ENCODE data around the gene PARP11. TPM values are rescaled to one million over a fixed set of nuclear protein-coding genes. Genes with fewer than 3 reads are reported as not detected.
"Not testable (repeated sequence)": the region's sequence is repeated elsewhere in the genome, so short reads cannot be mapped to it uniquely, and the experiment has no call there.

Gene PARP11
- total and polyA plus RNA-seq, 8 donors, result 1.4 to 8.2 (median 3.7) TPM

DNA sequence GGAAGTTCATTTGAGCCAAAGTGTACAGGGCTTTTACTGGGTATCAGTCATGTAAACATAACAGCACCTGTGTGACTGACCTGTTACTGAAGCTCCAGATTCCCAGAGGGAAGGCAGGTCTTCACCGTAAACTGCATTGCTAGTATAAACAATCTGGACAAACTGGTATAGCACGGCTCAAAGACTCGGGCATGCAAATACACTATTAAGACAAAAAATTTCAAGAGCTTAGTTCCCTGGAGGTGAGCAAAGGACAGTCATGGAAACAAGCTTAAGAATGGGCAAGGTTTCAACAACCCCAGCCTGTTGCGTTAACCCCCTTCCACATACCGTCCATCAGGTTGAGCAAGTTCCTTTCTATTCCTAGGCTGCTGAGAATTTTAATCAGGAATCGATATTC is 9.4 kb downstream of the PARP11 start:
- no peak for ATAC-seq
- 66 to 75% methylated on average over 6 of the region's 6 CpGs for WGBS, 2 donors
- TF ChIP-seq, protein P1, sequence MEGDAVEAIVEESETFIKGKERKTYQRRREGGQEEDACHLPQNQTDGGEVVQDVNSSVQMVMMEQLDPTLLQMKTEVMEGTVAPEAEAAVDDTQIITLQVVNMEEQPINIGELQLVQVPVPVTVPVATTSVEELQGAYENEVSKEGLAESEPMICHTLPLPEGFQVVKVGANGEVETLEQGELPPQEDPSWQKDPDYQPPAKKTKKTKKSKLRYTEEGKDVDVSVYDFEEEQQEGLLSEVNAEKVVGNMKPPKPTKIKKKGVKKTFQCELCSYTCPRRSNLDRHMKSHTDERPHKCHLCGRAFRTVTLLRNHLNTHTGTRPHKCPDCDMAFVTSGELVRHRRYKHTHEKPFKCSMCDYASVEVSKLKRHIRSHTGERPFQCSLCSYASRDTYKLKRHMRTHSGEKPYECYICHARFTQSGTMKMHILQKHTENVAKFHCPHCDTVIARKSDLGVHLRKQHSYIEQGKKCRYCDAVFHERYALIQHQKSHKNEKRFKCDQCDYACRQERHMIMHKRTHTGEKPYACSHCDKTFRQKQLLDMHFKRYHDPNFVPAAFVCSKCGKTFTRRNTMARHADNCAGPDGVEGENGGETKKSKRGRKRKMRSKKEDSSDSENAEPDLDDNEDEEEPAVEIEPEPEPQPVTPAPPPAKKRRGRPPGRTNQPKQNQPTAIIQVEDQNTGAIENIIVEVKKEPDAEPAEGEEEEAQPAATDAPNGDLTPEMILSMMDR (IDR thresholded peaks at IDR 0.05), result no peak
- no peaks in the 10 kb centered on the region for H3K27me3 ChIP-seq
- H3K4me1 ChIP-seq, result no peaks in the 10 kb centered on the region
- H3K9me3 ChIP-seq, result peaks cover 0 to 5% (median 0%) of the 10 kb centered on the region in 4 donors
- H3K4me3 ChIP-seq, result no peak overlapping the region
- intact Hi-C loops (cut with DNase I), result no loop called here
- no peak for FAIRE-seq
- no peak for DNase-seq
- H3K27ac ChIP-seq, result no peak overlapping the region
- no peaks in the 10 kb centered on the region for H3K36me3 ChIP-seq

DNA sequence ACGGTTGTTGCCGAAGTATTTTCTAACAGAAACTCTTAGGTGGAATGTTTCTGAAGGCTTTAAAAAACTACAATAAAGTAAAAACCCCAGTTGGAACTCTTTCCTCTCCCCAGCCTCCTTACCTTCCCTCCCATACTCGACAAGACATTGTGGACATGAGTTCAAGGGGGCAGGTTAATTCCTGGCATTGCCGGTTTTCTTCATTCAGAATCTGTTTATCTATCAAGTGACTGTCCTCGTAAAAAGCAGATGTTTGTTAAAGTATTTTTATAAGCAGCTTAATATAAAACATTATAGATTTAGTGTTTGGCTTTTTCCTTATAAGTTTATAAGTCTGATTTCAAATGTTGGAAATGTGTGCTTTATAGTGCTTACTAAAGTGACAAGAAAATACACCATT is 30.7 kb downstream of the PARP11 start:
- WGBS, 2 donors, result 92 to 93% methylated on average over 5 of the region's 5 CpGs
- H3K9me3 ChIP-seq, result no peaks in the 10 kb centered on the region
- FAIRE-seq, result no peak
- no peak overlapping the region for H3K27ac ChIP-seq
- TF ChIP-seq, protein P1 (IDR thresholded peaks at IDR 0.05), result no peak
- intact Hi-C loops (cut with DNase I), result no loop called here
- H3K36me3 ChIP-seq, result no peaks in the 10 kb centered on the region
- no peak for DNase-seq
- H3K4me3 ChIP-seq, result no peak overlapping the region
- no peaks in the 10 kb centered on the region for H3K27me3 ChIP-seq
- ATAC-seq, result no peak
- no peaks in the 10 kb centered on the region for H3K4me1 ChIP-seq

DNA sequence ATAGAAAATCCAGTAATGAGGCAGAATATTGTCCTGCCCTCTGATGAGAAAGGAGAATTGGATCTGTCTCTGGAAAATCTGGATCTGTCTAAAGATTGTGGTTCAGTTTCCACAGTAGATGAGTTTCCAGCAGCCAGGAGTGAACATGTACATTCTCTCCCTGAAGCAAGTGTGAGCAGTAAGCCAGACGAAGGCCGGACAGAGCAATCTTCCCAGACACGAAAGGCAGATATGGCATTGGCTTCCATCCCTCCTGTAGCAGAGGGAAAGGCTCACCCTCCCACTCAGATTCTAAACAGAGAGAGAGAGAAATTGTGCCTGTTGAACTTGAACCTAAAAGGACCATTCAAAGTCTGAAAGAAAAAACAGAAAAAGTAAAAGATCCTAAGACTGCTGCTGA is 31.4 kb downstream of the PARP11 start:
- DNase-seq (no peak), FAIRE-seq (no peak), ATAC-seq (no peak)
- Histone ChIP-seq H3K4me3 (no peak overlapping the region), H3K27ac (no peak overlapping the region), H3K9me3 (no peaks in the 10 kb centered on the region), H3K27me3 (no peaks in the 10 kb centered on the region), H3K36me3 (no peaks in the 10 kb centered on the region), H3K4me1 (no peaks in the 10 kb centered on the region)
- intact Hi-C loops (cut with DNase I), result no loop called here
- 88 to 93% methylated on average over 3 of the region's 3 CpGs for WGBS, 2 donors
- TF ChIP-seq, protein P1 (IDR thresholded peaks at IDR 0.05), result no peak

DNA sequence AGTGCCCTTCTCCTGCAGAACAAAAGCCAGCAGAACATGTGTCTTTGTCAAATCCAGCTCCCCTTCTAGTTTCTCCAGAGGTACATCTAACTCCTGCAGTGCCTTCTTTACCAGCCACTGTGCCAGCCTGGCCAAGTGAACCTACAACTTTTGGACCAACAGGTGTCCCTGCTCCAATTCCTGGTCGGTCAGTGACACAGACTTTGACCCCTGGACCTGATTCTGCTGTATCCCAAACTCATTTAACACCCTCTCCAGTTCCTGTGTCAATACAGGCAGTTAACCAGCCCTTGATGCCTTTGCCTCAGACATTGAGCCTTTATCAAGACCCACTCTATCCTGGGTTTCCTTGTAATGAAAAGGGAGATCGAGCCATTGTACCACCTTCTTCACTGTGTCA is 32.4 kb downstream of the PARP11 start:
- H3K27me3 ChIP-seq; H3K4me3 ChIP-seq; DNase-seq; FAIRE-seq; H3K36me3 ChIP-seq; ATAC-seq; H3K9me3 ChIP-seq; H3K27ac ChIP-seq; H3K4me1 ChIP-seq; intact Hi-C loops (cut with DNase I): not testable (repeated sequence)
- WGBS, 2 donors, result 60 to 64% methylated on average over 2 of the region's 2 CpGs

DNA sequence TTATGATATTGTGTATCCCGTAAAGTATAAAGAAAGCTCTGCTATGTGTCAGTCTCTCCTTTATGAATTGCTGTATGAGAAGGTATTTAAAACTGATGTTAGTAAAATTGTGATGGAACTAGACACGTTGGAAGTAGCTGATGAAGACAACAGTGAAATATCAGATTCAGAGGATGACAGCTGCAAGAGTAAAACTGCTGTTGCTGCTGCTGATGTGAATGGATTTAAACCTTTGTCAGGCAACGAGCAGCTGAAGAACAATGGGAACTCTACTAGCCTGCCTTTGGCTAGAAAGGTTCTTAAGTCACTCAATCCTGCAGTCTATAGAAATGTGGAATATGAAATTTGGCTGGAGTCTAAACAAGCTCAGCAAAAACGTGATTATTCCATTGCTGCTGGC is 33.5 kb downstream of the PARP11 start:
- FAIRE-seq; intact Hi-C loops (cut with DNase I); DNase-seq; H3K4me1 ChIP-seq; H3K9me3 ChIP-seq; H3K4me3 ChIP-seq; H3K27me3 ChIP-seq; H3K36me3 ChIP-seq; ATAC-seq; H3K27ac ChIP-seq: not testable (repeated sequence)
- 87% methylated on average over 4 of the region's 4 CpGs for WGBS, 2 donors

DNA sequence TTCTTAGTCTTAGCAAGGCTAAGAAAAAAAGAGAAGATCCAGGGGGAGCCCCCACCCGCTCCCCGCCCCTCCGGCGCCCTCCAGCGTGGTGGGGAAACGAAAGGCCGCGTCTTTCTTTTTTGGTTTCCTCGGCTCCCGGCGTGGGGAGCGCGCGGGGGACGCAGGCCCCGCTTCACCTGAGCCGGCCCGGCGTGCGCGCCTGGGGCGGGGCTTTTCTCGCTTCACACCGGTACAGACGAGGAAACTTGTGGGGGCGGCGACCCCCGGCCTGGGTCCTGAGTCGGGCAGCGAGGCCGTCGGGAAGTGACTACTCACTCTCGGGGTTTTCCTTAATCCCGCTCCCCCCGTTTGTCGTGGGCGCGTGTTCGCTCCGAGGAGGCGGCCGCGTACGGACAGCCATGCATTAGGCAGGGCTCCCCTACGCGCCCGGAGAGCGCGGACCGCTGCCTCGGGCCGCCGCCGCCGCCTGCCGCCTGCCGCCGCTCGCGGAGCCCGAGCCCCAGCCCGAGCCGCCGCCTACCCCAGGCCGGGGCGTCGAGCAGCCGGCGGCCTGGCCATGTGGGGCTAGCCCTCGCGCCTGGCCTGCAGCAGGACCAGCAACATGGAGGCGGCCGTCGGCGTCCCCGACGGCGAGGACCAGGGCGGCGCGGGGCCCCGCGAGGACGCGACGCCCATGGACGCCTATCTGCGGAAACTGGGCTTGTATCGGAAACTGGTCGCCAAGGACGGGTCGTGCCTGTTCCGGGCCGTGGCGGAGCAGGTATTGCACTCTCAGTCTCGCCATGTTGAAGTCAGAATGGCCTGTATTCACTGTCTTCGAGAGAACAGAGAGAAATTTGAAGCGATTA is 34.3 kb downstream of the PARP11 start:
- WGBS, 2 donors, result 81 to 83% methylated on average over 85 to 98 of the region's 98 CpGs
- peak in 3 of 4 donors; percentile 35 to 64 (median 47) for ATAC-seq
- H3K4me1 ChIP-seq; H3K36me3 ChIP-seq; FAIRE-seq; H3K27ac ChIP-seq; intact Hi-C loops (cut with DNase I); H3K9me3 ChIP-seq; H3K27me3 ChIP-seq; H3K4me3 ChIP-seq: not testable (repeated sequence)
- peak in 1 of 6 donors; percentile 12 for DNase-seq

Measured in pancreas (tissue), 10 donors.